ENCODE measurements around the gene CDON. TPM values are rescaled to one million over a fixed set of nuclear protein-coding genes. Genes with fewer than 3 reads are reported as not detected.

The CDON gene
- total RNA-seq, 1 experiment from 2014 or later: 34.1 TPM

- TF ChIP-seq AR (CRISPR knock-in tag; IDR thresholded peaks at IDR 0.05) (no peak), SP1 (CRISPR knock-in tag; conservative IDR thresholded peaks at IDR 0.05) (no peak), ZSCAN18 (CRISPR knock-in tag; IDR thresholded peaks at IDR 0.05) (no peak), CBFB (CRISPR knock-in tag; IDR thresholded peaks at IDR 0.05; ENCODE audit: low read depth) (no peak), PREB (CRISPR knock-in tag; IDR thresholded peaks at IDR 0.05; ENCODE audit: borderline replicate concordance) (no peak), ZBTB21 (CRISPR knock-in tag; IDR thresholded peaks at IDR 0.05; ENCODE audit: borderline replicate concordance) (no peak), FOXP1 (CRISPR knock-in tag; IDR thresholded peaks at IDR 0.05; ENCODE audit: borderline replicate concordance) (no peak), ATF1 (CRISPR knock-in tag; IDR thresholded peaks at IDR 0.05) (no peak), ZBTB43 (CRISPR knock-in tag; IDR thresholded peaks at IDR 0.05) (no peak)
Measured at GRCh38 chr11:125935618-125936199, 127.0 kb downstream of the CDON start (continued).

GRCh38 chr11:125935056-125935455 is 127.6 kb downstream of the CDON start:
- ChIA-PET CTCF (interaction anchor here (0.9 to 1.2 kb wide), 2 partner anchors 12 to 127 kb away, joined by 3 to 4 read pairs; no protein-coding TSS in a partner anchor), POLR2A (no interaction called here)
- Mint-ChIP-seq H3K4me3 (no peak overlapping the region), H3K27me3 (ENCODE audit: low read depth) (no peaks in the 10 kb centered on the region), H3K27ac (no peak overlapping the region), H3K9me3 (no peaks in the 10 kb centered on the region), H3K4me1 (peaks cover 30% of the 10 kb centered on the region), H3K36me3 (no peaks in the 10 kb centered on the region)
- TF ChIP-seq JUN (CRISPR knock-in tag; IDR thresholded peaks at IDR 0.05): no peak
- TF ChIP-seq STAT6 (CRISPR knock-in tag; conservative IDR thresholded peaks at IDR 0.05; ENCODE audit: low read depth): no peak
- no peak for TF ChIP-seq ZMAT4 (CRISPR knock-in tag; IDR thresholded peaks at IDR 0.05)
- no peak for TF ChIP-seq ESRRA (CRISPR knock-in tag; IDR thresholded peaks at IDR 0.05; ENCODE audit: borderline replicate concordance)
- no peak for TF ChIP-seq ETV6 (CRISPR knock-in tag; IDR thresholded peaks at IDR 0.05)
- TF ChIP-seq ZNF138 (CRISPR knock-in tag; conservative IDR thresholded peaks at IDR 0.05): no peak
- TF ChIP-seq FOXJ3 (CRISPR knock-in tag; IDR thresholded peaks at IDR 0.05; ENCODE audit: borderline replicate concordance): no peak
- no peak for TF ChIP-seq ZBTB43 (CRISPR knock-in tag; IDR thresholded peaks at IDR 0.05)
- TF ChIP-seq ZNF219 (CRISPR knock-in tag; IDR thresholded peaks at IDR 0.05; ENCODE audit: borderline replicate concordance): no peak
- no peak for TF ChIP-seq TEAD4 (CRISPR knock-in tag; IDR thresholded peaks at IDR 0.05)
- no peak for TF ChIP-seq IRF2 (CRISPR knock-in tag; IDR thresholded peaks at IDR 0.05; ENCODE audit: borderline replicate concordance, low read depth)
- no peak for TF ChIP-seq ATF2 (CRISPR knock-in tag; IDR thresholded peaks at IDR 0.05; ENCODE audit: borderline replicate concordance, low read depth)
- no peak for TF ChIP-seq JAZF1 (CRISPR knock-in tag; IDR thresholded peaks at IDR 0.05)
- no peak for TF ChIP-seq GTF2I (CRISPR knock-in tag; conservative IDR thresholded peaks at IDR 0.05)
- no peak for DNase-seq (ENCODE audit: low spot score)
- ATAC-seq: no peak
